Mesenchymal stem cell (in vitro differentiated cells and primary cell): ENCODE data around the gene MC5R.

Experiments
- DNase-seq: peaks from one replicate; pipeline ENCODE4 v3.0.0-alpha.2; 2013
- H2AFZ ChIP-seq: one replicate; pipeline ENCODE4 v1.6.1; 2013; ENCODE audit warnings: low read depth, mild to moderate bottlenecking, control low read depth, inconsistent platforms, low read length, moderate library complexity
- H2AK5ac ChIP-seq: 2 replicates; pipeline ENCODE4 v1.6.1; 2013; ENCODE audit warnings: low read length, moderate library complexity, mild to moderate bottlenecking, inconsistent platforms; ENCODE audit not compliant: severe bottlenecking
- H2BK120ac ChIP-seq: one replicate; pipeline ENCODE4 v1.6.1; 2013; ENCODE audit warnings: low read depth, mild to moderate bottlenecking, inconsistent platforms, low read length, moderate library complexity
- H2BK12ac ChIP-seq, 2 experiments: one replicate each; pipeline ENCODE4 v1.6.1; 2013; ENCODE audit warnings: inconsistent platforms in 2 of 2, low read length in 2 of 2, mild to moderate bottlenecking in 2 of 2, moderate library complexity in 2 of 2, control low read depth in 1 of 2
- H2BK15ac ChIP-seq: one replicate; pipeline ENCODE4 v1.6.1; 2013; ENCODE audit warnings: mild to moderate bottlenecking, low read depth, inconsistent platforms; ENCODE audit not compliant: poor library complexity, severe bottlenecking
- H2BK5ac ChIP-seq: 2 replicates; pipeline ENCODE4 v1.6.1; 2013; ENCODE audit warnings: low read depth, mild to moderate bottlenecking, low read length, control low read depth, inconsistent platforms; ENCODE audit not compliant: poor library complexity, severe bottlenecking
- H3K14ac ChIP-seq, 2 experiments: one replicate each; pipeline ENCODE4 v1.6.1; 2013; ENCODE audit warnings: inconsistent platforms in 2 of 2, low read length in 2 of 2, control low read depth in 1 of 2, mild to moderate bottlenecking in 1 of 2, moderate library complexity in 1 of 2
- H3K18ac ChIP-seq, 2 experiments: one replicate each; pipeline ENCODE4 v1.6.1; 2013; ENCODE audit warnings: inconsistent platforms in 2 of 2, low read length in 2 of 2, control low read depth in 1 of 2, low read depth in 1 of 2, mild to moderate bottlenecking in 1 of 2
- H3K23ac ChIP-seq, 2 experiments: one replicate each; pipeline ENCODE4 v1.6.1; 2013; ENCODE audit warnings: inconsistent platforms in 2 of 2, low read length in 2 of 2, mild to moderate bottlenecking in 2 of 2, moderate library complexity in 2 of 2, control low read depth in 1 of 2
- H3K27ac ChIP-seq: 2 replicates; pipeline ENCODE4 v1.5.1; 2013; ENCODE audit warnings: mild to moderate bottlenecking, moderate library complexity, low read length, control low read depth, inconsistent platforms; ENCODE audit not compliant: poor library complexity, severe bottlenecking
- H3K27me3 ChIP-seq, 2 experiments: 2 replicates each; pipeline versions ENCODE4 v1.6.1 to v1.7.0; 2013; ENCODE audit warnings: low read length in 2 of 2, mild to moderate bottlenecking in 2 of 2, moderate library complexity in 2 of 2, control low read depth in 1 of 2, inconsistent platforms in 1 of 2; ENCODE audit not compliant: control insufficient read depth in 1 of 2, insufficient read depth in 1 of 2
- H3K36me3 ChIP-seq, 2 experiments: 2 replicates each; pipeline versions ENCODE4 v1.6.1 to v1.7.0; 2013; ENCODE audit warnings: low read length in 2 of 2, control low read depth in 1 of 2, inconsistent platforms in 1 of 2, low read depth in 1 of 2, mild to moderate bottlenecking in 1 of 2; ENCODE audit not compliant: insufficient read depth in 2 of 2, control insufficient read depth in 1 of 2
- H3K4ac ChIP-seq, 2 experiments: one replicate each; pipeline ENCODE4 v1.6.1; 2013; ENCODE audit warnings: inconsistent platforms in 2 of 2, low read length in 2 of 2, mild to moderate bottlenecking in 2 of 2, moderate library complexity in 2 of 2, control low read depth in 1 of 2, low read depth in 1 of 2
- H3K4me1 ChIP-seq: 2 replicates; pipeline ENCODE4 v1.6.1; 2013; ENCODE audit warnings: low read depth, low read length, control low read depth; ENCODE audit not compliant: control insufficient read depth, insufficient read depth
- H3K4me2 ChIP-seq: 2 replicates; pipeline ENCODE4 v1.6.1; 2013; ENCODE audit warnings: low read length, mild to moderate bottlenecking, inconsistent platforms; ENCODE audit not compliant: poor library complexity, severe bottlenecking
- H3K4me3 ChIP-seq, 2 experiments: 2 replicates each; pipeline versions ENCODE4 v1.5.1 to v1.7.0; 2013; ENCODE audit warnings: low read length in 2 of 2, mild to moderate bottlenecking in 2 of 2, control low read depth in 1 of 2, low read depth in 1 of 2; ENCODE audit not compliant: insufficient read depth in 1 of 2
- H3K79me1 ChIP-seq: replicated peaks from 2 replicates; pipeline ENCODE4 v1.6.1; 2013; ENCODE audit warnings: mild to moderate bottlenecking, control low read depth, low read length, inconsistent platforms; ENCODE audit not compliant: poor library complexity, severe bottlenecking
- H3K9ac ChIP-seq: 2 replicates; pipeline ENCODE4 v1.7.0; 2013; ENCODE audit warnings: mild to moderate bottlenecking, low read length, moderate library complexity
- H3K9me3 ChIP-seq: 2 replicates; pipeline ENCODE4 v1.7.0; 2013; ENCODE audit warnings: mild to moderate bottlenecking, low read length; ENCODE audit not compliant: control insufficient read depth
- H4K8ac ChIP-seq: one replicate; pipeline ENCODE4 v1.6.1; 2013; ENCODE audit warnings: inconsistent platforms, mild to moderate bottlenecking, low read length, moderate library complexity
- H4K91ac ChIP-seq: one replicate; pipeline ENCODE4 v1.6.1; 2013; ENCODE audit warnings: mild to moderate bottlenecking, low read length, inconsistent platforms
- WGBS: methylation state at CpG from one replicate; pipeline ENCODE4 v1.1.7; 2013; ENCODE audit warnings: mixed read lengths; 5-methylcytosine and 5-hydroxymethylcytosine counted together

The MC5R gene

DNA sequence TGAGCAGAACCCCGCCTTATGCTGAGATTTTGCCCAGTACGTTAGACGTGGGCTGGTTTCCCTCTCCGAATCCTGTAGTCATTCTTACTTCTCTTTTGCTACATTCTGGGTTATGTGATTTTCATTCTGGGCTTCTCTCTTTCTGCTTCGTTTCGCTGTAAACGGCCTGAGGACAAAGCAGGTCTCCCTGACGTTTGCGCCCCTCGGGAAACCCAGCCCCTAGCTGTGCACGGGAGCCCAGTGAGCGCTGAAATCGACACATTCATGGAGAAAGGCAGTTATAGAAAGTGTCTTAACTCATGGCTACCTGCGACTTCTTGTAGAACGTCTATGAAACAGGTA is 22.7 kb upstream of the MC5R start:
- H4K91ac ChIP-seq: no peak overlapping the region
- H3K4me3 ChIP-seq: peak overlapping the region in 1 of 2 experiments; percentile 73
- H3K4ac ChIP-seq: no peak overlapping the region
- H2BK5ac ChIP-seq: no peak overlapping the region
- no peak for DNase-seq
- no peaks in the 10 kb centered on the region for H3K36me3 ChIP-seq
- no peak overlapping the region for H2BK12ac ChIP-seq
- H3K14ac ChIP-seq: no peak overlapping the region
- peak overlapping the region; percentile 44 for H3K9ac ChIP-seq
- no peak overlapping the region for H3K23ac ChIP-seq
- no peak overlapping the region for H2AK5ac ChIP-seq
- H4K8ac ChIP-seq: no peak overlapping the region
- no peak overlapping the region for H2AFZ ChIP-seq
- H3K4me2 ChIP-seq: peak overlapping the region; percentile 66
- H2BK15ac ChIP-seq: no peak overlapping the region
- H3K79me1 ChIP-seq: no peaks in the 10 kb centered on the region
- no peak overlapping the region for H3K18ac ChIP-seq
- no peak overlapping the region for H3K27ac ChIP-seq
- no peaks in the 10 kb centered on the region for H3K9me3 ChIP-seq
- H2BK120ac ChIP-seq: no peak overlapping the region
- 9% methylated on average over 13 of the region's 15 CpGs for WGBS
- peaks cover 15 to 33% of the 10 kb centered on the region in 2 experiments for H3K27me3 ChIP-seq
- H3K4me1 ChIP-seq: peaks cover 11% of the 10 kb centered on the region

DNA sequence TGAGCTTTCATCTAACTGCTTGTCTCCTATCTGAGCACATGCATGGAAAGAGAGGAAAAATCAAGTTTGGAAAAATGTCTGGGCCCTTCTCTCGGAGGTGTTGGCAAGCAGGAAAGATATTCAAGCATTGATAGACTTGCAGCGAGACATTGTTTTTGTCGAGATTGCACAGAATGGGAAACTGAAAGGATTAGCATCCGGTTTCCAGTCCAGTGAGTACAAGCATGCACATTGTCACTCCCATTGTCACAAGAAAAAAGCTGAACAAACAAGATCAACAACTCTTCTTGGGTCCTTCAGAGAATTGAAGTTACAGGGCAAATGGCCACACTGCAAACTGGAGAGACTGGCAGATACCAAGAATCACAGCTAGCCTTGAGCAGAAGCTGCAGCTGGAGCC is 19.6 kb upstream of the MC5R start:
- WGBS: 80% methylated on average over 4 of the region's 4 CpGs
- Histone ChIP-seq H3K4me1 (peaks cover 6% of the 10 kb centered on the region), H3K4me2 (no peak overlapping the region)

GRCh38 chr18:13808294-13809042 is 15.5 kb upstream of the MC5R start:
- Histone ChIP-seq H3K4me1 (no peaks in the 10 kb centered on the region), H3K36me3 (no peaks in the 10 kb centered on the region), H2BK5ac (no peak overlapping the region), H3K23ac (no peak overlapping the region), H3K4me3 (no peak overlapping the region), H3K14ac (no peak overlapping the region), H2AK5ac (no peak overlapping the region), H3K27me3 (peaks cover 0 to 40% of the 10 kb centered on the region in 2 experiments), H3K27ac (no peak overlapping the region), H4K8ac (no peak overlapping the region), H2BK120ac (no peak overlapping the region), H2BK15ac (no peak overlapping the region), H4K91ac (no peak overlapping the region), H2AFZ (no peak overlapping the region), H3K18ac (no peak overlapping the region), H2BK12ac (no peak overlapping the region), H3K4ac (no peak overlapping the region), H3K79me1 (no peaks in the 10 kb centered on the region), H3K9me3 (no peaks in the 10 kb centered on the region), H3K9ac (no peak overlapping the region), H3K4me2 (no peak overlapping the region)
- no peak for DNase-seq
- 55% methylated on average over 8 of the region's 8 CpGs for WGBS

More for the DNA sequence above, 19.6 kb upstream of the MC5R start:
- Histone ChIP-seq H3K9ac (no peak overlapping the region), H3K4ac (no peak overlapping the region), H3K23ac (no peak overlapping the region), H4K8ac (no peak overlapping the region), H3K36me3 (no peaks in the 10 kb centered on the region), H2BK120ac (no peak overlapping the region), H3K18ac (no peak overlapping the region), H3K9me3 (no peaks in the 10 kb centered on the region), H3K27ac (no peak overlapping the region), H3K79me1 (no peaks in the 10 kb centered on the region), H2BK5ac (no peak overlapping the region), H3K27me3 (peaks cover 12 to 36% of the 10 kb centered on the region in 2 experiments), H2AK5ac (no peak overlapping the region), H2AFZ (no peak overlapping the region), H2BK15ac (no peak overlapping the region), H2BK12ac (no peak overlapping the region), H3K4me3 (no peak overlapping the region), H4K91ac (no peak overlapping the region), H3K14ac (no peak overlapping the region)
- DNase-seq: no peak

- no peak overlapping the region for H3K9ac ChIP-seq
- H3K79me1 ChIP-seq: no peaks in the 10 kb centered on the region
- no peak overlapping the region for H2BK12ac ChIP-seq
- no peaks in the 10 kb centered on the region for H3K4me1 ChIP-seq
- WGBS: 81% methylated on average over 2 of the region's 2 CpGs
- H3K27ac ChIP-seq: no peak overlapping the region
- no peak overlapping the region for H2AK5ac ChIP-seq
- H3K18ac ChIP-seq: no peak overlapping the region
- H2BK5ac ChIP-seq: no peak overlapping the region
- no peak overlapping the region for H3K4me3 ChIP-seq
- H3K4ac ChIP-seq: no peak overlapping the region
- no peaks in the 10 kb centered on the region for H3K36me3 ChIP-seq
- H2BK120ac ChIP-seq: no peak overlapping the region
- H3K23ac ChIP-seq: no peak overlapping the region
- H3K14ac ChIP-seq: no peak overlapping the region
- no peak overlapping the region for H3K4me2 ChIP-seq
- H4K91ac ChIP-seq: no peak overlapping the region
- H2AFZ ChIP-seq: no peak overlapping the region
- no peak overlapping the region for H4K8ac ChIP-seq
- H2BK15ac ChIP-seq: no peak overlapping the region
- peaks cover 0 to 40% of the 10 kb centered on the region in 2 experiments for H3K27me3 ChIP-seq
- no peaks in the 10 kb centered on the region for H3K9me3 ChIP-seq
- DNase-seq: no peak
Measured at GRCh38 chr18:13809043-13809430, 14.9 kb upstream of the MC5R start.
